Epithelial cell of proximal tubule (primary cell): ENCODE measurements around the gene HYDIN. TPM values are rescaled to one million over a fixed set of nuclear protein-coding genes. Genes with fewer than 3 reads are reported as not detected.

ENCODE experiments used
- DNase-seq: peaks from one replicate; pipeline ENCODE4 v3.0.0-alpha.2; 2011; ENCODE audit warnings: low read depth
- H3K4me3 ChIP-seq: 2 replicates; pipeline ENCODE4 v1.5.1; 2011; ENCODE audit warnings: low read depth, mild to moderate bottlenecking, low read length
- total RNA-seq: library from RNA; depleted of rRNA; stranded (reverse); fragments of >200 nt; gene quantifications from 2 replicates; pipeline ENCODE4 v1.2.3, GENCODE V29; 2015
- TF ChIP-seq, protein P1 (sequence below): conservative IDR thresholded peaks from 2 replicates; pipeline ENCODE4 v1.5.1; 2012; ENCODE audit warnings: low read depth, mild to moderate bottlenecking, low read length

Gene HYDIN
- total RNA-seq, 1 donor from 2014 or later = 1.5 TPM

DNA sequence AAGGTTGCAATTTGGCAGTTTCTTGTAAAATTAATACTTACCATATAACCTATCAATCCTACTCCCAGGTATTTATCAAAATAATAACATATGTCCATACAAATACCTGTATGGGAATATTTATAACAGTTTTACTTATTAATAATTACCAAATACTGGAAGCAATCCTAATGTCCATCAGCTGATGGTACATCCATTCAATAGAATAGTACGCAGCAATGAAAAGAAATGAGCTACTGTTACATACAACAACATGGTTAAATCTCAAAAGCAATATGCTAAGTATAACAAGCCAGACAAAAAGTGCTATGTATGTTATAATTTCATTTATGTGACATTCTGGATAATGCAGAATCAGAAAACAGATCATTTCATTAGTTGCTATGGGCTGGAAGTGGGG, 1.2 kb downstream of the HYDIN start:
- no peak for DNase-seq
- TF ChIP-seq, protein P1, sequence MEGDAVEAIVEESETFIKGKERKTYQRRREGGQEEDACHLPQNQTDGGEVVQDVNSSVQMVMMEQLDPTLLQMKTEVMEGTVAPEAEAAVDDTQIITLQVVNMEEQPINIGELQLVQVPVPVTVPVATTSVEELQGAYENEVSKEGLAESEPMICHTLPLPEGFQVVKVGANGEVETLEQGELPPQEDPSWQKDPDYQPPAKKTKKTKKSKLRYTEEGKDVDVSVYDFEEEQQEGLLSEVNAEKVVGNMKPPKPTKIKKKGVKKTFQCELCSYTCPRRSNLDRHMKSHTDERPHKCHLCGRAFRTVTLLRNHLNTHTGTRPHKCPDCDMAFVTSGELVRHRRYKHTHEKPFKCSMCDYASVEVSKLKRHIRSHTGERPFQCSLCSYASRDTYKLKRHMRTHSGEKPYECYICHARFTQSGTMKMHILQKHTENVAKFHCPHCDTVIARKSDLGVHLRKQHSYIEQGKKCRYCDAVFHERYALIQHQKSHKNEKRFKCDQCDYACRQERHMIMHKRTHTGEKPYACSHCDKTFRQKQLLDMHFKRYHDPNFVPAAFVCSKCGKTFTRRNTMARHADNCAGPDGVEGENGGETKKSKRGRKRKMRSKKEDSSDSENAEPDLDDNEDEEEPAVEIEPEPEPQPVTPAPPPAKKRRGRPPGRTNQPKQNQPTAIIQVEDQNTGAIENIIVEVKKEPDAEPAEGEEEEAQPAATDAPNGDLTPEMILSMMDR = no peak
- H3K4me3 ChIP-seq = no peak overlapping the region

DNA sequence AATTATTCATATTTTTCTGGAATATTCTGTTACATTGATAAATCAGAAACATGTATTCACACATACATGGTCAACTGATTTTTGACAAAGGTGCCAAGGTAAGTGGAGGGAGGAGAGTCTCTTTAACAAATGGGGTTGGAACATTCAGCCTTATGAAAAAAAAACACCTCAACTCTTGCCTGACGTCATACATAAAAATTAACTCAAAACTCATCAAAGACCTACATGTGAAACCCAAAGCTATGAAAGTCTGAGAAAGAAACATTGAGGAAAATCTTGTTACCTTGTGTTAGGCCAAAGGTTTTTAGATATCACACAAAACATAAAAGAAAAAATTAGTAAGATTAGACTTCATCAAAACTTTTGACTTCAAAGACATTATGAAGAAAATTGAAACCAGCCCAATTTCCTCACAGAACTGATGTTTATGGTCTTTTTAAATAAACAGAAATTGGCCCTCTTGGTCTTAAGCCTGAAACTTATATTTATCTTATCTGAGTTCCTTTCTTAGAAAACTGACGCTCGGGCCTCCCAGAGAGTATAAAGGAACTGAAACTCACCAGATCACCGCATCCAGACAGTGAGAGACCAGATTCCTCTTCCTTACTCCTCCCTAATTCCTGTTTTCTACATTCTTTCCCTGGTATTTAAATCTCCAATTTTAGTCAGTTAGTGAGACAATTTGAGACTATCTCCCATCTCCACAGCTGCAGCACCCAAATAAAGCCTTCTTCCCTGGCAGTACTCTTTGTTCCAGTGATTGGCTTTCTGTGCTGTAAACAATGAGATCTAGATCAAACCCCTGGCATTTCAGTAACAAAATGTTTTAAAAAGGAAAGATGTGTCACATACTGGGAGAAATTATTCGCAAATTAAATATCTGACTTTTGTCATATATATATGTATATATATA, 4.0 kb downstream of the HYDIN start:
- H3K4me3 ChIP-seq = no peak overlapping the region
- no peak for DNase-seq
- TF ChIP-seq, protein P1 = no peak

- no peak overlapping the region for H3K4me3 ChIP-seq
- TF ChIP-seq, protein P1 = no peak
- no peak for DNase-seq
Observed at GRCh38 chr16:71225145-71225544, 5.4 kb downstream of the HYDIN start.

DNA sequence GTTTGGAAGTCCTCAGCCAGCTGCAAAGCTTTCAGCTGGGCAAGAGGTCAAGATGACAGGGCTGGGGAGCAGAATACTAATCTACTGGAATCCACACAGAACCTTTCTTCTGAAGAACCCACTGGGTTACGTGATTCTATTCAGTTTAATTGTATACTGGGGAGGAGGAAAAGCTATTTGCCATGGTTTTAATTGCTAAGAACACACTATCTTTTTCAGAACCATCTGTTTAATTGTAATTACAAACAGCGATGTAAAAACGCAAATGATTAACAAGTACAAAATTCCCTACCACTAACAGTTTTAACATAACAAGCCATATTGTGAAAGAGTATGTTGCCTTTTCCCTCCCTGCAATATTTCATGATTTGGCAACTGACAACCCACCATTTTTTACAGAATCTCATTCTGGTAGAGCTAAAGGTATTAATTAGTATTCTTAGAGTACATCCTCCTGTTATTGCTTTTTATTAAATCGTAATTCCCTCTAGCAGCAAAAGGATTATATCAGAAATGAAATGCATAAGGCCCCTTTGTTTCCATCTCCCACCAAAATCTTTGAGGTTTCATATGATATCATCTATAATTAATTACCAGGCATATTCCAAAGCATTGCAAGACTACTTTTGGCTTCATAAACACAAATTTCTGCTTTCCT, 12.1 kb downstream of the HYDIN start:
- no peak for DNase-seq
- H3K4me3 ChIP-seq = no peak overlapping the region
- TF ChIP-seq, protein P1 = no peak

- no peak for DNase-seq
- H3K4me3 ChIP-seq = no peak overlapping the region
- TF ChIP-seq, protein P1 = no peak
Observed at GRCh38 chr16:71217506-71217905, 13.0 kb downstream of the HYDIN start.

DNA sequence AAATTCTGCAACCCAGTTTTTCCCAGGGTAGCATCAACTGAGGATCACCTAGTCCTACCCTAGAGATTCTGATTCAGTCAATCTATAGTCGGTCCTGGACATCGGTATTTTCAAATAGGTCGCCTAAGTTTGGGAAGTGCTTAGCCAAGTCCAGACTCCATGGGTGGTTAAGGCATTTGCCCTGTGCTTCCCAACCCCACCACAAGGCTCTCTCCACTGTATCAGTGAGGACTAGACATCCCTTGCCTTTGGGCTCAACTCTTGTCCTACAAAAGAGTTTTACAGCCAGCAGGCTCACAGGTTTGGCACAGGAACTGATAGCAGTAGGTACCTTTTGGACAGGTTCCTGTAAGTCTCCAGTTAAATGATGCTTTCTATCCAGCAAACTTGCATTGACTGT, 13.8 kb downstream of the HYDIN start:
- no peak overlapping the region for H3K4me3 ChIP-seq
- TF ChIP-seq, protein P1 = peak; percentile 30
- no peak for DNase-seq
